ENCODE measurements around the gene CARMIL1.

Gene CARMIL1

DNA sequence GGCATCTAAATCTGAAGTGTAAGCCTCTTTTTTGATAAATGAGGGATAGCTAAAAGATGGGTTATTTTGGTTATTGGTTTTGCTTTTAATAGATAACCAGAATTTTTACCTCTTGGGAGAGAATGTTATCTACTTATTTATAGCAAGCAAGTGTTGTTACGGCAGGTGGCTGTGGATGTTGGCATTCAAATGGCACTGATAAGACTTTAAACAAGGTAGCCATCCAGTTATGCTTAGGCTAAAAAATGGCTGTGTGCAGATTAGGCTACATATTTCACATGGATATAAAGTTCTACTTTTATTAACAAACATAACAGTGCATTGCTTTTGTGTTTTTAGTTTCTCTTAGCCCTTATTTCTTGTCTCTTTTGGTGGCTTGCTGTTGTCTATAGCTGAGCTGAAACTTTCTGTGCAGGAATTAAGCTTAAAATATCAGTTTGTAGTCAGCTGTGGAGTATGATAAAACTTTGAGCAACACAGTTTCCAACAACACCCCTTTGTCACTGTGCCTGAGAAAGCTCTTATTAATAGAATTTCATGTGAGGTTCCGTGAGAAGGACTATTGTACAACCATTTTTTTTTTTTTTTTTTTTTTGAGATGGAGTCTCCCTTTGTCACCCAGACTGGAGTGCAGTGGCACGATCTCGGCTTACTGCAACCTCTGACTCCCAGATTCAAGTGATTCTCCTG lies 28.8 kb downstream of the CARMIL1 start:
- TF ChIP-seq, protein P1, sequence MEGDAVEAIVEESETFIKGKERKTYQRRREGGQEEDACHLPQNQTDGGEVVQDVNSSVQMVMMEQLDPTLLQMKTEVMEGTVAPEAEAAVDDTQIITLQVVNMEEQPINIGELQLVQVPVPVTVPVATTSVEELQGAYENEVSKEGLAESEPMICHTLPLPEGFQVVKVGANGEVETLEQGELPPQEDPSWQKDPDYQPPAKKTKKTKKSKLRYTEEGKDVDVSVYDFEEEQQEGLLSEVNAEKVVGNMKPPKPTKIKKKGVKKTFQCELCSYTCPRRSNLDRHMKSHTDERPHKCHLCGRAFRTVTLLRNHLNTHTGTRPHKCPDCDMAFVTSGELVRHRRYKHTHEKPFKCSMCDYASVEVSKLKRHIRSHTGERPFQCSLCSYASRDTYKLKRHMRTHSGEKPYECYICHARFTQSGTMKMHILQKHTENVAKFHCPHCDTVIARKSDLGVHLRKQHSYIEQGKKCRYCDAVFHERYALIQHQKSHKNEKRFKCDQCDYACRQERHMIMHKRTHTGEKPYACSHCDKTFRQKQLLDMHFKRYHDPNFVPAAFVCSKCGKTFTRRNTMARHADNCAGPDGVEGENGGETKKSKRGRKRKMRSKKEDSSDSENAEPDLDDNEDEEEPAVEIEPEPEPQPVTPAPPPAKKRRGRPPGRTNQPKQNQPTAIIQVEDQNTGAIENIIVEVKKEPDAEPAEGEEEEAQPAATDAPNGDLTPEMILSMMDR (IDR thresholded peaks at IDR 0.05; ENCODE audit: insufficient read depth, missing control alignments) = no peak
- FAIRE-seq (no peak), DNase-seq (ENCODE audit: insufficient read length, low spot score) (no peak)

- TF ChIP-seq, protein P1 (IDR thresholded peaks at IDR 0.05; ENCODE audit: insufficient read depth, missing control alignments) = no peak
- DNase-seq (ENCODE audit: insufficient read length, low spot score) = no peak
- FAIRE-seq = no peak
Measured at GRCh38 chr6:25309886-25310285, 30.7 kb downstream of the CARMIL1 start.

GRCh38 chr6:25311331-25311840 lies 32.2 kb downstream of the CARMIL1 start:
- TF ChIP-seq, protein P1 (IDR thresholded peaks at IDR 0.05; ENCODE audit: insufficient read depth, missing control alignments) = no peak
- FAIRE-seq (no peak), DNase-seq (ENCODE audit: insufficient read length, low spot score) (no peak)

DNA sequence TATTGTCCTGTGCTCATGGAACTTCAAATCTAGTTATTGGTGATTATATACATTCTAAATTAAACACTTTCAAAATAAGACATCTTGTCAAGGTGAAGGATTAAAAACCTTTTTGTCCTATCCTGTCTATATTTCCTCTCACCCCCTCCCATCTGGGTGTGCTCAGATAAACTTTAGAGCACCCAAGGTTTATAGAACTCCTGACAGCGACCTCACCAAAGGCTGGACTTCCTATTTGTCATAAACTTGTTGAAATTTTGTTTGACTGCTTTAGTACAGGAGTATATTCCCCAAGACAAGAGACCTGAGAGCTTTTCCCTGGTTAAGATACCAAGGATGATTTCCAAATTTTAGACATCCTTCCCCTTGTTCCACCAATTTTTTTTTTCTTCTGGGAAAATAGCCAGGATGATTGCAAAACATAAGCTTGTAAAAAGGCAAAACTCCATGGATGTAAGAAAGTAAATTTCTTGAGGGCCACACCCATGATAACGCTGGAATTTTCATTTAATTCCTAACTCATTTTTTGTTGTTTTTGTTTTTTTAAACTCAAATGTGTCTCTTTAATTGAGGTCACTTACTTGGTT lies 33.0 kb downstream of the CARMIL1 start:
- TF ChIP-seq, protein P1 (IDR thresholded peaks at IDR 0.05; ENCODE audit: insufficient read depth, missing control alignments) = no peak
- FAIRE-seq = no peak
- no peak for DNase-seq (ENCODE audit: insufficient read length, low spot score)

GRCh38 chr6:25312703-25313102 lies 33.5 kb downstream of the CARMIL1 start:
- FAIRE-seq (no peak), DNase-seq (ENCODE audit: insufficient read length, low spot score) (no peak)
- TF ChIP-seq, protein P1 (IDR thresholded peaks at IDR 0.05; ENCODE audit: insufficient read depth, missing control alignments) = no peak

GRCh38 chr6:25314509-25315175 lies 35.5 kb downstream of the CARMIL1 start:
- FAIRE-seq = no peak
- DNase-seq (ENCODE audit: insufficient read length, low spot score) = no peak
- TF ChIP-seq, protein P1 (IDR thresholded peaks at IDR 0.05; ENCODE audit: insufficient read depth, missing control alignments) = no peak
